ENCODE results near the gene IGDCC3.

The IGDCC3 gene

GRCh38 chr15:65290228-65290627 is 87.6 kb downstream of the IGDCC3 start:
- H3K4me3 ChIP-seq (replicated peaks; ENCODE audit: low read depth, low read length): no peak overlapping the region
- no peaks in the 10 kb centered on the region for H3K36me3 ChIP-seq (ENCODE audit: control insufficient read depth, insufficient read depth, low read length)
- H3K27me3 ChIP-seq (replicated peaks; ENCODE audit: control insufficient read depth, insufficient read depth, low read length): no peaks in the 10 kb centered on the region
- no peak for DNase-seq (ENCODE audit: extremely low read depth, insufficient read length)
- TF ChIP-seq CTCF (IDR thresholded peaks at IDR 0.05; ENCODE audit: insufficient read depth, low read length, poor library complexity, severe bottlenecking): no peak

- no peaks in the 10 kb centered on the region for H3K27me3 ChIP-seq (replicated peaks; ENCODE audit: control insufficient read depth, insufficient read depth, low read length)
- H3K36me3 ChIP-seq (ENCODE audit: control insufficient read depth, insufficient read depth, low read length): no peaks in the 10 kb centered on the region
- H3K4me3 ChIP-seq (replicated peaks; ENCODE audit: low read depth, low read length): no peak overlapping the region
- no peak for DNase-seq (ENCODE audit: extremely low read depth, insufficient read length)
- TF ChIP-seq CTCF (IDR thresholded peaks at IDR 0.05; ENCODE audit: insufficient read depth, low read length, poor library complexity, severe bottlenecking): no peak
Measured at GRCh38 chr15:65289261-65289854, 88.4 kb downstream of the IGDCC3 start.

GRCh38 chr15:65287520-65287855 is 90.3 kb downstream of the IGDCC3 start:
- Histone ChIP-seq H3K4me3 (replicated peaks; ENCODE audit: low read depth, low read length) (no peak overlapping the region; the same call in 1 of the 2 replicates), H3K27me3 (replicated peaks; ENCODE audit: control insufficient read depth, insufficient read depth, low read length) (no peaks in the 10 kb centered on the region), H3K36me3 (ENCODE audit: control insufficient read depth, insufficient read depth, low read length) (no peaks in the 10 kb centered on the region)
- DNase-seq (ENCODE audit: extremely low read depth, insufficient read length): no peak
- TF ChIP-seq CTCF (IDR thresholded peaks at IDR 0.05; ENCODE audit: insufficient read depth, low read length, poor library complexity, severe bottlenecking): no peak

- no peaks in the 10 kb centered on the region for H3K36me3 ChIP-seq (ENCODE audit: control insufficient read depth, insufficient read depth, low read length)
- H3K27me3 ChIP-seq (replicated peaks; ENCODE audit: control insufficient read depth, insufficient read depth, low read length): no peaks in the 10 kb centered on the region
Measured at GRCh38 chr15:65286704-65287519, 90.9 kb downstream of the IGDCC3 start, which contains the start of gene PARP16. PARP16 (minus strand) TSS chr15:65286883; CDS start chr15:65286426, 457 bp downstream.

GRCh38 chr15:65286069-65286703 is 91.6 kb downstream of the IGDCC3 start:
- TF ChIP-seq CTCF (IDR thresholded peaks at IDR 0.05; ENCODE audit: insufficient read depth, low read length, poor library complexity, severe bottlenecking): no peak
- H3K27me3 ChIP-seq (replicated peaks; ENCODE audit: control insufficient read depth, insufficient read depth, low read length): no peaks in the 10 kb centered on the region
- no peaks in the 10 kb centered on the region for H3K36me3 ChIP-seq (ENCODE audit: control insufficient read depth, insufficient read depth, low read length)
- H3K4me3 ChIP-seq (replicated peaks; ENCODE audit: low read depth, low read length): peak overlapping the region; percentile 76
- DNase-seq (ENCODE audit: extremely low read depth, insufficient read length): peak; percentile 70

More at GRCh38 chr15:65286704-65287519, 90.9 kb downstream of the IGDCC3 start, which contains the start of gene PARP16:
- peak; percentile 96 for DNase-seq (ENCODE audit: extremely low read depth, insufficient read length)
- peak within 1 kb of the TSS; percentile 76 for H3K4me3 ChIP-seq (replicated peaks; ENCODE audit: low read depth, low read length)
- TF ChIP-seq CTCF (IDR thresholded peaks at IDR 0.05; ENCODE audit: insufficient read depth, low read length, poor library complexity, severe bottlenecking): peak; percentile 7
